ENCODE measurements around the gene AADACL4.

DNA sequence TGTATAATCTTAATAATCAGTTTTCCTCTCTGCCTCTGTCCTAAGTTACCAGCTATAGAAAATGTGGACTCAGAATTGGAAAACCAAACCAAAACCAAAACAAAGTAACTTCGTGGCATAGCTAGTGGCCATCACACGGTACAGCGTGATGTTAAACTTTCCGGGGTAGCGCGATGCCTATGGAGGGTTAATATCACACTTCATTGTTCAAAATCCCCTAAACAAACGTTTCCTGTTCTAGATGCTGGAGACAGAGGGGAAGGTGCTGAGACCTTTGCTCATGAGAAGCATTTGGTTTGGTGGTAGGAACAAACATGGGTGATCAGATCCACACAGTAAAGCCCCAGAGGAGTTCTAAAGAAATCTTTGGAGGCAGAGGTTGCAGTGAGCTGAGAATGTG, 4.9 kb downstream of the AADACL4 start:
- TF ChIP-seq NR2C2 (IDR thresholded peaks at IDR 0.05; ENCODE audit: borderline replicate concordance, control insufficient read depth, insufficient read length, low read depth) (no peak), CTCF (IDR thresholded peaks at IDR 0.05 in 2 of 3, conservative IDR thresholded peaks at IDR 0.05 in 1 of 3; ENCODE audit: control insufficient read depth in 2 of 3, extremely low read depth in 1 of 3, insufficient read depth in 1 of 3, low read depth in 3 of 3, low read length in 3 of 3) (no peak)

All from GM12878 (cell line).